Smooth muscle cell (in vitro differentiated cells): ENCODE results near the gene TSC22D1. TPM values are rescaled to one million over a fixed set of nuclear protein-coding genes. Genes with fewer than 3 reads are reported as not detected.

ENCODE experiments used
- DNase-seq: peaks from one replicate; lab custom pipeline; 2025; ENCODE audit not compliant: unreplicated experiment; lab: John Stamatoyannopoulos, UW
- H2AFZ ChIP-seq: fragments of 200-600 bp; sonication (generic); 2 replicates; pipeline ENCODE4 v1.6.0; 2016; ENCODE audit warnings: antibody characterized with exemption, low read depth, mild to moderate bottlenecking
- H3F3A ChIP-seq: fragments of 200-600 bp; sonication (generic); 2 replicates; pipeline ENCODE4 v1.6.0; 2017; ENCODE audit warnings: antibody characterized with exemption, low read depth
- H3K27ac ChIP-seq: fragments of 200-600 bp; sonication (generic); 2 replicates; pipeline ENCODE4 v1.5.1; 2016; ENCODE audit warnings: low read depth, mild to moderate bottlenecking
- H3K27me3 ChIP-seq: fragments of 200-600 bp; sonication (generic); 2 replicates; pipeline ENCODE4 v1.6.1; 2016; ENCODE audit warnings: low read depth, mild to moderate bottlenecking
- H3K36me3 ChIP-seq: fragments of 200-600 bp; sonication (generic); 2 replicates; pipeline ENCODE4 v1.5.1; 2016; ENCODE audit warnings: low read depth
- H3K4me1 ChIP-seq: fragments of 200-600 bp; sonication (generic); 2 replicates; pipeline ENCODE4 v1.5.1; 2016; ENCODE audit warnings: low read depth
- H3K4me2 ChIP-seq: fragments of 200-600 bp; sonication (generic); 2 replicates; pipeline ENCODE4 v1.6.0; 2016; ENCODE audit warnings: mild to moderate bottlenecking
- H3K4me3 ChIP-seq: fragments of 200-600 bp; sonication (generic); 2 replicates; pipeline ENCODE4 v1.5.1; 2016; ENCODE audit warnings: mild to moderate bottlenecking
- H3K79me2 ChIP-seq: fragments of 200-600 bp; sonication (generic); 2 replicates; pipeline ENCODE4 v1.6.0; 2016; ENCODE audit warnings: low read depth, mild to moderate bottlenecking
- H3K9ac ChIP-seq: fragments of 200-600 bp; sonication (generic); 2 replicates; pipeline ENCODE4 v1.6.0; 2016; ENCODE audit warnings: low read depth
- H3K9me3 ChIP-seq: fragments of 200-600 bp; sonication (generic); replicated peaks from 2 replicates; pipeline ENCODE4 v1.5.1; 2016; ENCODE audit warnings: low read depth
- H4K20me1 ChIP-seq: fragments of 200-600 bp; sonication (generic); 2 replicates; pipeline ENCODE4 v1.6.0; 2016; ENCODE audit warnings: low read depth
- CTCF ChIP-seq: fragments of 200-600 bp; sonication (generic); IDR thresholded peaks from 2 replicates; pipeline ENCODE4 v1.5.1; 2017; ENCODE audit warnings: borderline replicate concordance, mild to moderate bottlenecking, antibody characterized with exemption; ENCODE audit not compliant: insufficient read depth, poor library complexity, severe bottlenecking
- WGBS: methylation state at CpG from one replicate; pipeline ENCODE4 v1.1.7; 2016; ENCODE audit warnings: low lambda C conversion rate; 5-methylcytosine and 5-hydroxymethylcytosine counted together
- polyA plus RNA-seq: library from polyadenylated mRNA; unstranded; fragments of >200 nt; fragmentation: Nextera tagmentation; extraction: Ambion mirVana; gene quantifications from 2 replicates; pipeline ENCODE4 v1.2.1, GENCODE V29; 2016
- total RNA-seq: library from RNA; depleted of rRNA; stranded (reverse); fragments of >200 nt; gene quantifications from 2 replicates; pipeline ENCODE4 v1.2.3, GENCODE V29; 2014

Gene TSC22D1
- total and polyA plus RNA-seq, 2 experiments from 2014 or later = 117 to 159 TPM

- no peak for TF ChIP-seq CTCF
Measured at GRCh38 chr13:44404261-44405132, 171.6 kb downstream of the TSC22D1 start.

GRCh38 chr13:44403461-44404056 lies 172.6 kb downstream of the TSC22D1 start:
- Histone ChIP-seq H3K4me1 (peaks cover 24% of the 10 kb centered on the region), H2AFZ (peak overlapping the region; percentile 12), H3K79me2 (no peaks in the 10 kb centered on the region), H3K36me3 (no peaks in the 10 kb centered on the region), H3K4me2 (peak overlapping the region; percentile 60), H3K4me3 (no peak overlapping the region), H3K9ac (no peak overlapping the region), H3F3A (no peaks in the 10 kb centered on the region), H3K27ac (no peak overlapping the region), H3K27me3 (no peaks in the 10 kb centered on the region), H4K20me1 (no peaks in the 10 kb centered on the region), H3K9me3 (no peaks in the 10 kb centered on the region)
- DNase-seq = no peak
- TF ChIP-seq CTCF = no peak
- WGBS = 47% methylated on average over 11 of the region's 11 CpGs

More at GRCh38 chr13:44404261-44405132, 171.6 kb downstream of the TSC22D1 start:
- H3F3A ChIP-seq = no peaks in the 10 kb centered on the region
- H3K4me1 ChIP-seq = peaks cover 22% of the 10 kb centered on the region
- H3K27ac ChIP-seq = no peak overlapping the region
- H3K4me3 ChIP-seq = no peak overlapping the region
- WGBS = 47% methylated on average over 15 of the region's 15 CpGs
- no peak overlapping the region for H3K9ac ChIP-seq
- peak overlapping the region; percentile 60 for H3K4me2 ChIP-seq
- DNase-seq = no peak
- no peaks in the 10 kb centered on the region for H3K9me3 ChIP-seq
- no peaks in the 10 kb centered on the region for H3K36me3 ChIP-seq
- H3K27me3 ChIP-seq = no peaks in the 10 kb centered on the region
- no peaks in the 10 kb centered on the region for H3K79me2 ChIP-seq
- H4K20me1 ChIP-seq = no peaks in the 10 kb centered on the region
- peak overlapping the region; percentile 47 for H2AFZ ChIP-seq

GRCh38 chr13:44402899-44403445 lies 173.2 kb downstream of the TSC22D1 start:
- Histone ChIP-seq H3K4me2 (peak overlapping the region; percentile 60), H3K4me3 (no peak overlapping the region), H4K20me1 (no peaks in the 10 kb centered on the region), H3K9ac (no peak overlapping the region), H3K27me3 (no peaks in the 10 kb centered on the region), H3K79me2 (no peaks in the 10 kb centered on the region), H3K4me1 (peaks cover 30% of the 10 kb centered on the region), H3K27ac (no peak overlapping the region), H2AFZ (peak overlapping the region; percentile 12), H3K9me3 (no peaks in the 10 kb centered on the region), H3K36me3 (no peaks in the 10 kb centered on the region), H3F3A (no peaks in the 10 kb centered on the region)
- no peak for DNase-seq
- TF ChIP-seq CTCF = no peak
- 81% methylated on average over 13 of the region's 13 CpGs for WGBS
